ENCODE measurements around the gene CNTNAP3.
"Not testable (repeated sequence)": the region's sequence is repeated elsewhere in the genome, so short reads cannot be mapped to it uniquely, and the experiment has no call there.

CNTNAP3 gene

DNA sequence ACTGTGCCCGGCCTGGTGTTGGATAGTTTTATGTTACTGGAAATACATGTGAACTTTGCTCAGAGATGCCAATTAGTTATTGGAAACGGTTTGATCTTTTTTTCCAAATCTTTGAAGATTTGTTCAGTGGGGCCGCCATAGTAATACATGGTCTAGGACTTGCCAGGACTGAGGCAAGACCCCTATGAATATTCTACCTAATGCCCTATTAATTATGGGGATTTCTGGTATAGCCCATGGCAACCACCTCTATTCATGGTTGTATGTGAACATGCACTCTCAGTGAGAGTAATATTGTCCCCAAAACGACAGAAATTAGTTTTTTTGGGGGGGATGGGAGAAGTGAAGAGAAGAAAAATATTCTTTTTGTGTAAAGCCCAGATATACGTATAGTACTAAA lies 220.3 kb downstream of the CNTNAP3 start:
- not testable (repeated sequence) for DNase-seq (ENCODE audit: low read depth)

DNA sequence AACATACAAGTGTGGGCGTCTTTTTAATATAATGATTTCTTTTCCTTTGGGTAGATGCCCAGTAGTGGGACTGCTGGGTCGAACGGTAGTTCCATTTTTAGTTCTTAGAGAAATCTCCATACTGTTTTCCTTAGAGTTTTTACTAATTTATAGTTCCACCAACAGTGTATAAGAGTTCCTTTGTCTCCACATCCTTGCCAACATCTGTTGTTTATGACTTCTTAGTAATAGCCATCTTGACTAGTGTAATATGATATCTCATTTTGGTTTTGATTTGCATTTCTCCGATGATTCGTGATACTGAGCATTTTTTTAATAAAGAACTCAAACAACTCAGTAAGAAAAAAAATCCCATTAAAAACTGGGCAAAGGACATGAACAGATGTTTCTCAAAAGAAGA lies 225.0 kb downstream of the CNTNAP3 start:
- DNase-seq (ENCODE audit: low read depth), result not testable (repeated sequence)

DNA sequence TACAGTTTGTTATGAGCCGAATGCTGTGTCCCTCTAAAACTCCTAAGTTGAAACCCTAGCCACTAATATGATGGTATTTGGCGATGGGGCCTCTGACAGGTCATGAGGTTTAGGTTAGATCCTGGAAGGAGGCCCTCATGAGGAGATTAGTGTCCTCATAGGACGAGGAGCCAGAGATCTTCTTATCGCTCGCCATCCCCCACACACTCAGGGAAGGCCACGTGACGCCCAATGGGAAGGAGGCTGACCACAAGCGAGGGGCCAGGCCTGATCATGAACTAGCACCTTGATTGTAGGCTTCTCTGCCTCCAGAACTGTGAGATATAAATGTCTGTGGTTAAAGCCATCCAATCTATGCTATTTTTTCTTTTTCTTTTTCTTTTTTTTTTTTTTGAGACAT lies 233.5 kb downstream of the CNTNAP3 start:
- not testable (repeated sequence) for DNase-seq (ENCODE audit: low read depth)

DNA sequence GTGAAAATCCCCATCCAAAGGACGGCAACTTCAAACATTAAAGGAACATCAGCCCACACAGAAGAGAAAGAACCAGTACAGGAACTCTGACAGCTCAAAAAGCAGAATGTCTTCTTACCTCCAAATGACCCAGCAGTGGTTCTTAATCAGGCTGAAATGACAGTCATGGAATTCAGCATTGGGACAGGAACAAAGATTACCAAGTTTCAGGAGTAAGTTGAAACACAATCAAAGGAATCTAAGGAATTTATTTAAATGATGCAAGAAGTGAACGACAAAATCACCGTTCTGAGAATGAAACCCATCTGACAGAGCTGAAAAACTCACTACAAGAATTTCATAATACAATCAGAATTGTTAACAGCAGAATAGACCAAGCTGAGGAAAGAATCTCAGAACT lies 241.1 kb downstream of the CNTNAP3 start:
- peak; percentile 3 for DNase-seq (ENCODE audit: low read depth)

DNA sequence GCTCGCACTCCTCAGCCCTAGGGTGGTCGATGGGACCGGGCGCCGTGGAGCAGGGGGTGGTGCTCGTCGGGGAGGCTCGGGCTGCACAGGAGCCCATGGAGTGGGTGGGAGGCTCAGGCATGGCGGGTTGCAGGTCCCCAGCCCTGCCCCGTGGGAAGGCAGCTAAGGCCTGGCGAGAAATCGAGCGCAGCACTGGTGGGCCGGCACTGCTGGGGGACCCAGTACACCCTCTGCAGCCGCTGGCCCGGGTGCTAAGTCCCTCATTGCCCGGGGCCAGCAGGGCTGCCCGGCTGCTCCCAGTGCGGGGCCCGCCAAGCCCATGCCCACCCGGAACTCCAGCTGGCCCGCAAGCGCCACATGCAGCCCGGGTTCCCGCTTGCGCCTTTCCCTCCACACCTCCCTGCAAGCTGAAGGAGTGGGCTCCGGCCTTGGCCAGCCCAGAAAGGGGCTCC lies 245.6 kb downstream of the CNTNAP3 start:
- not testable (repeated sequence) for DNase-seq (ENCODE audit: low read depth)

DNA sequence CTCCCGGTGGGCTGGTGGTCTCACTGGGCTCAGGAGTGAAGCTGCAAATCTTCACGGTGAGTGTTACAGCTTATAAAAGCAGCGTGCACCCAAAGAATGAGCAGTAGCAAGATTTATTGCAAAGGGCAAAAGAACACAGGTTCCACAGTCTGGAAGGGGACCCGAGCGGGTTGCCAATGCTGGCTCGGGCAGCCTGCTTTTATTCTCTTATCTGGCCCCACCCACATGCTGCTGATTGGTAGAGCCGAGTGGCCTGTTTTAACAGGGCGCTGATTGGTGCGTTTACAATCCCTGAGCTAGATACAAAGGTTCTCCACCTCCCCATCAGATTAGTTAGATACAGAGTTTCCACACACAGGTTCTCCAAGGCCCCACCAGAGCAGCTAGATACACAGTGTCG lies 246.2 kb downstream of the CNTNAP3 start:
- not testable (repeated sequence) for DNase-seq (ENCODE audit: low read depth)

DNA sequence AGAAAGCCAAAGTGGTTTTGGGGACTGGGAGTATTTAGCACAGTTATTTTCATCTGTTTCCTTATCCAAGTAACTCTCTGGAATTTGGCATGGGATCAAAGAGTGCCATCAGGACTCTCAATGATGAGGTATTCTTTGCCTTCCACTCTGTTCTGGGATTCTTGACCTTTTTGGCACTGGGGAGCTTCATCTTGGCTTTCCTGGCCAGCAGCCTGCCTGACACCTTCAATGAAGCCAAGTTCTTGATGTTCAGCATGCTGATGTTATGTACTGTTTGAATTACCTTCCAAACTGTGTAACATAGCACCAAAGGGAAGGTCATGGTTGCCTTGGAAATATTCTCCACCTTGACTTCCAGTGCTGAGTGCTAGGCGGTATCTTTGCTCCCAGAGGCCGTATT lies 248.8 kb downstream of the CNTNAP3 start:
- not testable (repeated sequence) for DNase-seq (ENCODE audit: low read depth)

DNA sequence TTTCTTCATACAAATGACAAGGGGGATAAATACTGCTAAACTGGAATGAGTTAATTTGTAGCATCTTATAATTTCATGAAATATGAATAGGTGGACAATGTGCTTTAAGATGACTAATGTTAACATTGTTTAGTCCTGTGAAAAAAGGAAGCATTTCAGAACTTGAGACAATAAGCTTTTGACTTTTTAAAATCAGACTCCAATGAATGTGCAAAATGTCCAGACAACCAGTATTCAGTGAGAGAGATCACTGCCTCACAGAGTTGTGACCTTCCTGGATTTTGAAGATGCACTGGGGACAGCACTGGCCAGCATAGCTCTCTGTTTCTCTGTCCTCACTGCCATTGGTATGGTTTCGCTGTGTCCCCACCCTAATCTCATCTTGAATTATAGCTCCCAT lies 249.7 kb downstream of the CNTNAP3 start:
- DNase-seq (ENCODE audit: low read depth), result not testable (repeated sequence)

DNA sequence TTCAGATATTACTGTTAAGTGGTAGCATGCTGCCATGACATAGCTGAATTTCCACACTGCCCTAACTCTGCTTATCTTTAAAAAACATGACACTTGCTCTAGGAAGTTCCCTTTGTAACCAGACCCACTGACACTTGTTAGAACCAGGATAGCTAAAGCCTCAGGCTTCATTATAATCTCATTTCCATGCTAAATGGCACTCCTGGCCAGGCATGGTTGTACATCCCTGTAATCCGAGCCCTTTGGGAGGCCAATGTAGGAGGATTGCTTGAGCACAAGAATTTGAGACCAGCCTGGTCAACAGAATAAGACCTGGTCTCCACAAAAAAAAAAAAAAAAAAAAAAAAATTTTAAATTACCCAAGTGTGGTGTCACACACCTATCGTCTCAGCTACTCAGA lies 254.1 kb downstream of the CNTNAP3 start:
- not testable (repeated sequence) for DNase-seq (ENCODE audit: low read depth)

DNA sequence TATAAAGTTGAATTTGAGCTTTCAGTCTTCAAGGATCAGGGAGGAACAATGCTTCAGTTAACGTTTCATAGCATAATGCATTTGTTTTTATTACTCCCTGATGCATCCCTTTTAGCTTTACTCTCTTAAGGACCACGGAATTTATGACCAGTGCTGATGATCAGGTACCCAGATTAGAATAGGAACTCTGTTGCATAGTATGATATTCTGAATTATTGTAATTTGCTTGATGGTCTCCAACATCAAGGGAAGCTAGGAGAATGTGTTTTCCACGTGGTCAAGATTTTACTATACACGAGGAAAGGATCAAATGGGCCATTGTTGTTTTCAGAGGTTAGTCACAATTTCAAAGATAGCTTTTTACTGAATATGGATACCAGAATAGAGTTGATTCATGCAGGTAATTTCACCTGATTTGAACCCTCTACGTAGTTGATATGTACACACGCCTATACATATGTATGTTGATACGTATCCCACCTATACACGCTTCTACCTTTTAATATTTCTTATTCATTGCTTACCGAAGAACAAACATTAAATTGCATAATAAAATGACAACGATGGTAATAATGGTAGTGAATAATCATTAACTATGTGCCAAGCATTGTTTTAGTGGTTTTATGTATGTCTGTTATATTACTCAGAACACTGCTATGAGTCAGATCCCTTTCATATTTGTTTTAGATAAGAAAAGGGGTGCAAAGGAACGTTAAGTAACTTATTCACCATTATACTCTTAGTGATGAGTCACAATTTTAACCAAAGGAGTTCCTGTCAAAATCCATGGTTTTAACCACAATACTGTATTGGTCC lies 257.6 kb downstream of the CNTNAP3 start:
- DNase-seq (ENCODE audit: low read depth), result peak; percentile 67

DNA sequence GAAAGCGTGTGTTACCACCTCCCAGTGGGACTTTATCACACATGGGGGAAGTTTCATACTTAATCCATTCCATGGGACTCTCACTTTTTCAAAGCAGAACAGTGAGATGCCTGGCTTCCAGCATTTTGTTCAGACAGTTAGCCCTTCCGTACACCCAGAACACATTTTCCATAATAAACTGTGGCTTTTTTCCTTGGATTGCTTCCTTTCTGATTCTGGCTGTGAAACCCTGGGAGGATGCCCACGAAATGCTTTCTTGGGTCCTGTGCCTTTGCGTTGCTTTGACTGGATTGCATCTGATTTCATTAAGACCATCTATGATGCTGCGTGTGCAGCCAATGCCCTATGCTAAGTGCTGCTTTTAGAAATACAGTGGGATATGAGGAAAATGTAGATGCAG lies 259.1 kb downstream of the CNTNAP3 start:
- not testable (repeated sequence) for DNase-seq (ENCODE audit: low read depth)

DNA sequence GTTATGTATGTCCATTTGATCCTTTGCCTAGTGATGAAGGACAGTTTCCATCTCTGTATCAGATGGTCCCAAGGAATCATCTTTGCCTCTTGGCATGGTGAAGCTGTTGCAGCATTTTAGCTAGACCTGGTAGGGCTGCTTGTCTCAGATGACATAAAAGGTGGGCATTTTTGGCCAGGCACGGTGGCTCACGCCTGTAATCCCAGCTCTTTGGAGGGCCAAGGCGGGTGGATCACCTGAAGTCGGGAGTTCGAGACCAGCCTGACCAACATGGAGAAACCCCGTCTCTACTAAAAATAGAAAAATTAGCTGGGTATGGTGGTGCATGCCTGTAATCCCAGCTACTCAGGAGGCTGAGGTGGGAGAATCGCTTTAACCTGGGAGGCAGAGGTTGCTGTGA lies 259.8 kb downstream of the CNTNAP3 start:
- DNase-seq (ENCODE audit: low read depth), result not testable (repeated sequence)

DNA sequence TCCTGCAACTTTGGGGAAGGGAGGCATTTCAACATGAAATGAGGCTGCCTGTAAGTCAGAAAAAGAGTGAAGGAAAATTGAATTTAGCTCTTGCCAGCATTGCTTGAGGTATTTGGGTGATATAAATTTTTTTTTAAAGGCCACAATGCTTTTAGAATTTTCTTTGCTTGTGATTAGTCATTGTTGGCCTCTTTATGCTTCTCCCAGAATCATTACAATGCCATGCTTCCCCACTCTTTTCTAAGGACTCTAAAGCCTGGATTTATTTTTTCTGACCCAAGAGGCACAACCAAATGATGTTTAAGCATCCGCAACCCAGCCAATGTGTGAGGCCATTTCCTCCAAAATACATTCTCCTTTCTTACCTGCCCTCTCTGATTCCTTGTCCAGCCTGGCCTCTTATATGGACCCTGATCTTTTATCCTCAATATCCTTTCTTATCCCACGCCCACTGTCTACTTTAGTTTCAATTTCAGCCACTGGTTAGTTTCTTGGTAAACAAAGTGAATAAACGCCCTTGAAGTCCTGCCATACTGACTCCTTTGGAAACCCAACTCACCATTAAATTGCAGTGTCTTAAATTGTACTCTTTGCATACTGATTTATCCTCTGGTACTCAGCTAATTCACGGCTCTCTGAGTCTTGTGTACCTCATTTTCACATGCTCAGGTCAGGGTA lies 261.9 kb downstream of the CNTNAP3 start:
- not testable (repeated sequence) for DNase-seq (ENCODE audit: low read depth)
